Measurements from ENCODE around the gene FOSL2.

Gene FOSL2

GRCh38 chr2:28397043-28397381 is 4.4 kb downstream of the FOSL2 start:
- no peak for DNase-seq

GRCh38 chr2:28398101-28398834 is 5.6 kb downstream of the FOSL2 start:
- DNase-seq, result no peak

- DNase-seq, result no peak
Observed at GRCh38 chr2:28399289-28399688, 6.6 kb downstream of the FOSL2 start.

- DNase-seq, result no peak
Observed at GRCh38 chr2:28399956-28400355, 7.3 kb downstream of the FOSL2 start.

- no peak for DNase-seq
Observed at GRCh38 chr2:28400419-28400818, 7.8 kb downstream of the FOSL2 start.

- no peak for DNase-seq
Observed at GRCh38 chr2:28400921-28401320, 8.3 kb downstream of the FOSL2 start.

GRCh38 chr2:28401411-28401810 is 8.8 kb downstream of the FOSL2 start:
- DNase-seq, result no peak

GRCh38 chr2:28401948-28402550 is 9.4 kb downstream of the FOSL2 start:
- DNase-seq, result no peak

GRCh38 chr2:28403370-28403956 is 10.8 kb downstream of the FOSL2 start:
- DNase-seq, result peak in 1 of 2 experiments; percentile 34

- DNase-seq, result no peak
Observed at GRCh38 chr2:28404086-28404485, 11.4 kb downstream of the FOSL2 start.

GRCh38 chr2:28405537-28405936 is 12.9 kb downstream of the FOSL2 start:
- DNase-seq, result no peak

- no peak for DNase-seq
Observed at GRCh38 chr2:28406276-28407096, 13.8 kb downstream of the FOSL2 start.

- no peak for DNase-seq
Observed at GRCh38 chr2:28407131-28407975, 14.7 kb downstream of the FOSL2 start.

GRCh38 chr2:28407976-28408690 is 15.5 kb downstream of the FOSL2 start:
- no peak for DNase-seq

- no peak for DNase-seq
Observed at GRCh38 chr2:28408764-28409599, 16.3 kb downstream of the FOSL2 start.

GRCh38 chr2:28411166-28411755 is 18.6 kb downstream of the FOSL2 start:
- no peak for DNase-seq

GRCh38 chr2:28411956-28412609 is 19.4 kb downstream of the FOSL2 start:
- no peak for DNase-seq

GRCh38 chr2:28412625-28413151 is 20.0 kb downstream of the FOSL2 start:
- no peak for DNase-seq

GRCh38 chr2:28413152-28413898 is 20.7 kb downstream of the FOSL2 start:
- peak; percentile 75 to 85 for DNase-seq

Measured in SHP77 (cell line).